ENCODE data around the gene HHLA2. TPM values are rescaled to one million over a fixed set of nuclear protein-coding genes. Genes with fewer than 3 reads are reported as not detected.
"Not testable (repeated sequence)": the region's sequence is repeated elsewhere in the genome, so short reads cannot be mapped to it uniquely, and the experiment has no call there.

HHLA2 gene
- not detected for polyA plus RNA-seq (2013, experiment 1 of 2)
- polyA plus RNA-seq (2013, experiment 2 of 2) = not detected

- no peak within 1 kb of the TSS for H4K5ac ChIP-seq (ENCODE audit: low read length)
- H2BK120ac ChIP-seq (ENCODE audit: low read depth, low read length) = no peak within 1 kb of the TSS
- H3K4ac ChIP-seq (ENCODE audit: low read depth, low read length) = no peak within 1 kb of the TSS
- H3K23ac ChIP-seq (ENCODE audit: low read length) = no peak within 1 kb of the TSS
- no peak within 1 kb of the TSS for H2AK5ac ChIP-seq (ENCODE audit: low read length)
- H3K79me2 ChIP-seq (ENCODE audit: control insufficient read depth, insufficient read depth, low read length) = no peaks in the 10 kb centered on the region
- no peak within 1 kb of the TSS for H3K18ac ChIP-seq (ENCODE audit: low read length)
- H3K4me2 ChIP-seq (ENCODE audit: low read length) = no peak within 1 kb of the TSS
- DNase-seq = no peak
- H3K4me1 ChIP-seq (ENCODE audit: control insufficient read depth, low read depth, low read length) = no peaks in the 10 kb centered on the region
- H3K56ac ChIP-seq (ENCODE audit: low read length) = no peak within 1 kb of the TSS
- no peaks in the 10 kb centered on the region for H3K36me3 ChIP-seq (ENCODE audit: control insufficient read depth, insufficient read depth, low read length)
- no peak within 1 kb of the TSS for H3K9ac ChIP-seq (ENCODE audit: low read length)
- no peaks in the 10 kb centered on the region for H3K79me1 ChIP-seq (ENCODE audit: low read length)
- no peak within 1 kb of the TSS for H2BK15ac ChIP-seq (replicated peaks; ENCODE audit: low read depth)
- H3K27me3 ChIP-seq (ENCODE audit: insufficient read depth, low read length, poor library complexity) = no peaks in the 10 kb centered on the region
- WGBS (ENCODE audit: extremely low coverage, insufficient coverage, low lambda C conversion rate) = no CpG with 5 or more reads among the region's 2 CpGs
- no peak within 1 kb of the TSS for H2BK5ac ChIP-seq (ENCODE audit: low read length)
- H3K27ac ChIP-seq (ENCODE audit: low read depth, low read length) = no peak within 1 kb of the TSS
- H4K8ac ChIP-seq (ENCODE audit: low read depth, low read length) = no peak within 1 kb of the TSS
- no peak within 1 kb of the TSS for H3K4me3 ChIP-seq (ENCODE audit: low read length)
Observed at GRCh38 chr3:108296239-108296638, at the start of gene HHLA2. Gene HHLA2, plus strand, starts transcription at chr3:108296548. Its CDS starts 55,266 bp downstream, at chr3:108351814.

DNA sequence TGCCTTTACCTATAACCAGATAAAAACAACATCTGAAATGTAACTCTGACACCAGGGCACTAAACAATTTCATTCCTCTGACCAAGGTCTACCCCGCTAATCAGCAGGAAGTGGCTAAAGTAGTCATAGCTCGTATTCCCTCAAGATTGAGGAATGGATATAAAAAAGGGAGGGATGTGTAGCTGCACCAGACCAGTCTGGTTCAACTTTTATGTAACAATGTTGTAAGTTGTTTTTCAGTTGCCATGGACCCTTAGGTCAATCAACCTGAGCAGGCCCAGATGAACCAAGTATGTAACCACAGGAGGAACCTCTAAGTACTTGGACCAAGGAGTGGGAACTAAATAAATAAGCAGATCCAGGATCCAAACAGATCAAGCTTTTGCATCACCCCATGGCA, 45.7 kb upstream of the HHLA2 start:
- Histone ChIP-seq H3K56ac (ENCODE audit: low read length) (no peak overlapping the region), H2AK5ac (ENCODE audit: low read length) (no peak overlapping the region), H2BK15ac (replicated peaks; ENCODE audit: low read depth) (no peak overlapping the region), H3K4ac (ENCODE audit: low read depth, low read length) (no peak overlapping the region), H3K79me2 (ENCODE audit: control insufficient read depth, insufficient read depth, low read length) (no peaks in the 10 kb centered on the region), H4K5ac (ENCODE audit: low read length) (no peak overlapping the region), H4K8ac (ENCODE audit: low read depth, low read length) (no peak overlapping the region), H3K23ac (ENCODE audit: low read length) (no peak overlapping the region), H3K36me3 (ENCODE audit: control insufficient read depth, insufficient read depth, low read length) (no peaks in the 10 kb centered on the region), H3K27ac (ENCODE audit: low read depth, low read length) (no peak overlapping the region), H3K4me1 (ENCODE audit: control insufficient read depth, low read depth, low read length) (no peaks in the 10 kb centered on the region), H3K27me3 (ENCODE audit: insufficient read depth, low read length, poor library complexity) (no peaks in the 10 kb centered on the region), H3K18ac (ENCODE audit: low read length) (no peak overlapping the region), H3K9ac (ENCODE audit: low read length) (no peak overlapping the region), H3K4me2 (ENCODE audit: low read length) (no peak overlapping the region), H2BK120ac (ENCODE audit: low read depth, low read length) (no peak overlapping the region), H2BK5ac (ENCODE audit: low read length) (no peak overlapping the region), H3K79me1 (ENCODE audit: low read length) (no peaks in the 10 kb centered on the region), H3K4me3 (ENCODE audit: low read length) (no peak overlapping the region)
- no peak for DNase-seq
- no CpG with 5 or more reads among the region's 2 CpGs for WGBS (ENCODE audit: extremely low coverage, insufficient coverage, low lambda C conversion rate)

- Histone ChIP-seq H3K79me2 (ENCODE audit: control insufficient read depth, insufficient read depth, low read length) (no peaks in the 10 kb centered on the region), H4K8ac (ENCODE audit: low read depth, low read length) (no peak overlapping the region), H3K36me3 (ENCODE audit: control insufficient read depth, insufficient read depth, low read length) (no peaks in the 10 kb centered on the region), H2BK5ac (ENCODE audit: low read length) (no peak overlapping the region), H3K4ac (ENCODE audit: low read depth, low read length) (no peak overlapping the region), H3K23ac (ENCODE audit: low read length) (no peak overlapping the region), H3K4me3 (ENCODE audit: low read length) (no peak overlapping the region), H3K4me1 (ENCODE audit: control insufficient read depth, low read depth, low read length) (no peaks in the 10 kb centered on the region), H3K27me3 (ENCODE audit: insufficient read depth, low read length, poor library complexity) (no peaks in the 10 kb centered on the region), H3K56ac (ENCODE audit: low read length) (no peak overlapping the region), H2BK120ac (ENCODE audit: low read depth, low read length) (no peak overlapping the region), H3K4me2 (ENCODE audit: low read length) (no peak overlapping the region), H2AK5ac (ENCODE audit: low read length) (no peak overlapping the region), H4K5ac (ENCODE audit: low read length) (no peak overlapping the region), H2BK15ac (replicated peaks; ENCODE audit: low read depth) (no peak overlapping the region), H3K27ac (ENCODE audit: low read depth, low read length) (no peak overlapping the region), H3K18ac (ENCODE audit: low read length) (no peak overlapping the region), H3K9ac (ENCODE audit: low read length) (no peak overlapping the region), H3K79me1 (ENCODE audit: low read length) (no peaks in the 10 kb centered on the region)
- no peak for DNase-seq
- no CpG with 5 or more reads among the region's 4 CpGs for WGBS (ENCODE audit: extremely low coverage, insufficient coverage, low lambda C conversion rate)
Observed at GRCh38 chr3:108251265-108251664, 45.1 kb upstream of the HHLA2 start.

- Histone ChIP-seq H3K36me3 (ENCODE audit: control insufficient read depth, insufficient read depth, low read length) (no peaks in the 10 kb centered on the region), H3K27me3 (ENCODE audit: insufficient read depth, low read length, poor library complexity) (no peaks in the 10 kb centered on the region), H2BK120ac (ENCODE audit: low read depth, low read length) (no peak overlapping the region), H3K79me1 (ENCODE audit: low read length) (no peaks in the 10 kb centered on the region), H3K9ac (ENCODE audit: low read length) (no peak overlapping the region), H3K4me2 (ENCODE audit: low read length) (no peak overlapping the region), H4K8ac (ENCODE audit: low read depth, low read length) (no peak overlapping the region), H3K79me2 (ENCODE audit: control insufficient read depth, insufficient read depth, low read length) (no peaks in the 10 kb centered on the region), H2AK5ac (ENCODE audit: low read length) (no peak overlapping the region), H3K4me1 (ENCODE audit: control insufficient read depth, low read depth, low read length) (no peaks in the 10 kb centered on the region), H2BK5ac (ENCODE audit: low read length) (no peak overlapping the region), H3K4me3 (ENCODE audit: low read length) (no peak overlapping the region), H4K5ac (ENCODE audit: low read length) (no peak overlapping the region), H3K56ac (ENCODE audit: low read length) (no peak overlapping the region), H3K23ac (ENCODE audit: low read length) (no peak overlapping the region), H2BK15ac (replicated peaks; ENCODE audit: low read depth) (no peak overlapping the region), H3K18ac (ENCODE audit: low read length) (no peak overlapping the region), H3K4ac (ENCODE audit: low read depth, low read length) (no peak overlapping the region), H3K27ac (ENCODE audit: low read depth, low read length) (no peak overlapping the region)
- DNase-seq = no peak
- WGBS (ENCODE audit: extremely low coverage, insufficient coverage, low lambda C conversion rate) = no CpG with 5 or more reads among the region's 1 CpG
Observed at GRCh38 chr3:108251844-108252243, 44.5 kb upstream of the HHLA2 start.

DNA sequence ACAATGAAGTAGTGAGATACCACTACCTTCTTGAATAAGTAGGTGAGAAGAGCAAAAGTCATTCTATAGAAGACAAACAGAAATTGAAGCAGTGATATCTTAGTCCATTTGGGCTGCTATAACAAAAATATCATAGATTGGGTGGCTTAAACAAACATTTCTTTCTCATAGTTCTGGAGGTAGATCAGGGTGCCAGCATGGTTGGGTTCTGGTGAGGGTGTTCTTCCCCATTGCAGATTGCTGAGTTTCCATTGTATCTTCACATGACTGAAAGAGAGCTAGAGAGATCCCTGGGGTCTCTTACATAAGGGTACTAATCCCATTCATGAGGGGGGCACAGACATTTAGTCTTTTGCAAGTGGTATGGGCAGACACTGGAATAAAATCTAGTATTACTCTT, 41.2 kb upstream of the HHLA2 start:
- Histone ChIP-seq H3K27me3 (ENCODE audit: insufficient read depth, low read length, poor library complexity) (no peaks in the 10 kb centered on the region), H2BK15ac (replicated peaks; ENCODE audit: low read depth) (no peak overlapping the region), H3K4me3 (ENCODE audit: low read length) (no peak overlapping the region), H3K79me1 (ENCODE audit: low read length) (no peaks in the 10 kb centered on the region), H4K5ac (ENCODE audit: low read length) (no peak overlapping the region), H3K36me3 (ENCODE audit: control insufficient read depth, insufficient read depth, low read length) (no peaks in the 10 kb centered on the region), H3K9ac (ENCODE audit: low read length) (no peak overlapping the region), H3K4me1 (ENCODE audit: control insufficient read depth, low read depth, low read length) (no peaks in the 10 kb centered on the region), H3K27ac (ENCODE audit: low read depth, low read length) (no peak overlapping the region), H3K23ac (ENCODE audit: low read length) (no peak overlapping the region), H2BK120ac (ENCODE audit: low read depth, low read length) (no peak overlapping the region), H4K8ac (ENCODE audit: low read depth, low read length) (no peak overlapping the region), H3K18ac (ENCODE audit: low read length) (no peak overlapping the region), H3K4me2 (ENCODE audit: low read length) (no peak overlapping the region), H3K79me2 (ENCODE audit: control insufficient read depth, insufficient read depth, low read length) (no peaks in the 10 kb centered on the region), H3K4ac (ENCODE audit: low read depth, low read length) (no peak overlapping the region), H3K56ac (ENCODE audit: low read length) (no peak overlapping the region), H2AK5ac (ENCODE audit: low read length) (no peak overlapping the region), H2BK5ac (ENCODE audit: low read length) (no peak overlapping the region)
- no peak for DNase-seq

- H4K8ac ChIP-seq (ENCODE audit: low read depth, low read length); H2BK5ac ChIP-seq (ENCODE audit: low read length); H3K27ac ChIP-seq (ENCODE audit: low read depth, low read length); H3K23ac ChIP-seq (ENCODE audit: low read length); H3K18ac ChIP-seq (ENCODE audit: low read length); H3K4me2 ChIP-seq (ENCODE audit: low read length); H4K5ac ChIP-seq (ENCODE audit: low read length); H3K79me1 ChIP-seq (ENCODE audit: low read length); H3K79me2 ChIP-seq (ENCODE audit: control insufficient read depth, insufficient read depth, low read length); DNase-seq; H2AK5ac ChIP-seq (ENCODE audit: low read length); H3K4ac ChIP-seq (ENCODE audit: low read depth, low read length); H3K4me1 ChIP-seq (ENCODE audit: control insufficient read depth, low read depth, low read length); H3K36me3 ChIP-seq (ENCODE audit: control insufficient read depth, insufficient read depth, low read length); H3K9ac ChIP-seq (ENCODE audit: low read length); H2BK120ac ChIP-seq (ENCODE audit: low read depth, low read length); H3K27me3 ChIP-seq (ENCODE audit: insufficient read depth, low read length, poor library complexity); H2BK15ac ChIP-seq (replicated peaks; ENCODE audit: low read depth); H3K4me3 ChIP-seq (ENCODE audit: low read length); H3K56ac ChIP-seq (ENCODE audit: low read length): not testable (repeated sequence)
- no CpG with 5 or more reads among the region's 5 CpGs for WGBS (ENCODE audit: extremely low coverage, insufficient coverage, low lambda C conversion rate)
Observed at GRCh38 chr3:108264534-108265298, 31.6 kb upstream of the HHLA2 start.
